ENCODE measurements around the gene MCC.

The MCC gene

DNA sequence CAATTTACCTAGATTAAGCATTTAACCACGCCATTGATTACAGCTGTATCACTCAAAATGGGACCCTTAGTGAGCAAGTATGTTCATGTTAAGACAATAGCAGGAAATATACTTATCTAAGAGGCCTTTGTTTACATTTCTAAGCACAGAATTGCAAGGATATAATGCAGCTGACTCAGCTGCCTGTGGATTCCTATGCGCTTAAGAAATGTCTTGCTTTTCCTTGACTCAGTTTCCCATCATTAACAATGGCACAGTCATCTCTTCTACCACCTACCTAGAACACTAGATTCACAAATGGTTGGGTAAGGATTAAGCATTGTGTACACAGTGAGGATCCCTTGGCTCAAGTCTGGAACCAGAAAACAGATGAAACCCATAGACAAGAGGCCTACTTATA is 217.2 kb downstream of the MCC start:
- peak; percentile 20 for DNase-seq (ENCODE audit: low read depth)

DNA sequence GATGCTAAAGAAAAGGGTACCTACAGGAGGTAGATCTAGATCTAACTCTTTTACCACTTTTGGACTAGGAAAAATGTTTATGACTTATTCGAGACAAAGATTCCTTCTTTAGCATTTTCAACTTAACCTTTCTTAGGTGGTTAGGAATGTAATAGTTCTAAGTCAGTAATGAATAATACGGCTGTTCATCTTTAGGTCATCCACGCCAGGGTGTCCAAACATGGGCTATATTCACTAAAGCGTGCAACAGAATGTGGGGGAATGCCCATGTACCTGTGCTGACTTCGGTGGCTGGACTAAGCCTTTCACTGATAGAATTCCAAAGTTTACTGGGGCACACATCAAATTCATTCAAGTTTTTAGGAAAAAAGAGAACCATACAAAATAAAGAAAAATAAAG is 218.2 kb downstream of the MCC start:
- DNase-seq (ENCODE audit: low read depth): no peak

DNA sequence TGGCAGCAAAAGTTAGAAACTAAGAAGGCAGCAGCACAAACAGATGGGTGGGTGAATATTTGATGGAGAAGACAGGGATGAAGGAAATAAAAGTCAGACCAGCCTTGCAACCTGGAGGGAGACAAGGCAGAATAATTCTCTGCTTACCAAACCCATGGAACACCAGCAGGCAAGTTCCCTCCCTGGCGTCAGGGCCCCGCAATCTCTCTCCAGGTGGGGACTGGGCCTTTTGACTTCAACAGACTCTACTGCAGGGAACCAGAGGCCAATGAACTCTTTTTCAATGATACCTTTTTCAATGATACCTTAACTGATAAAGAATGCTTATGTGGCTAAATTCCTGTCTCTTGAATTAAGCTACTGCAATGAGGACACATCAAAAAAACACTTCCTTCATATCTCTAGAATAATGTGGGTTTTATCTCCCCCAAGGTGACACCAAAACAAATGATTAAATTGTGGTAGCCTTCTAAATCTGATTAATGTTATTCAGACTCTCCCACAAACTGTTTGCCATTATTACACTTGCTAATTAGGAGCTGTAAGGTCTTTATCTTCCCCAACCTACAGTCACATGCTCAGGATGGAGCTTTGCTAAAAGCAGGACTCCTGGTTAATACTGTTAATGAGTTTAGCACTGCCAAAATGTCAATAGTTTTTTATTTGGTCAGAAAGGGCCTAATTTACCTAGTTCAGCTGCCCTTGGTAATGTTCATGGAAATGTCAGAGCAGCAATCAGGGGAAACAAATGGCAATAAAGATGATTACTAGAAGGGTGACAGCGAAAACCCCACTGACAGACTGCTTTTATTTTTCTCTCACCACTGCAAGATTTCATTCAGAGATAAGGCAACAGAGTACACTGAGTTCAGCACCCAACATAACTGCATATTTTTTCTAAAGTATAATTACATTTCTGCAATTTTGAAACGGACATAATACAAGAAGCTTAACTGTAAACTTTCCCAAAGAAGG is 218.9 kb downstream of the MCC start:
- DNase-seq (ENCODE audit: low read depth): no peak

DNA sequence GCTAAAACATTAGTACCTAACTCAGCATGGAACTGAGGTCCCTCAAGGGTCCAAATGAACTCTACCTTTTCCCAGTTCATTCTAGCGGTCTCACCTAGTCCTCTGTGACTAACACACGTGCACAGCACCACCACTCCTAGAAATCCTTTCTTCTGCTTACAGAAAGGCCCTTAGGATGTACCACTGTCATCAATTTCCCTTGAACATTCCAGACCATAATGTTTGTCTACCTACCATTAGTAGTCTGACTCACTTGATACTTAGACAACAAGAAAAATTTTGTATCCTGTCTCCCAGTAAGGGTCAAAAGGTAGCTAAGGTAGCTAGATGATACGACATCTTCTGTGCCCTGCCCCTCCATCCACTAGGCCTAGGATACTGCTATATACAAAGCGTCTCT is 220.0 kb downstream of the MCC start:
- DNase-seq (ENCODE audit: low read depth): no peak

DNA sequence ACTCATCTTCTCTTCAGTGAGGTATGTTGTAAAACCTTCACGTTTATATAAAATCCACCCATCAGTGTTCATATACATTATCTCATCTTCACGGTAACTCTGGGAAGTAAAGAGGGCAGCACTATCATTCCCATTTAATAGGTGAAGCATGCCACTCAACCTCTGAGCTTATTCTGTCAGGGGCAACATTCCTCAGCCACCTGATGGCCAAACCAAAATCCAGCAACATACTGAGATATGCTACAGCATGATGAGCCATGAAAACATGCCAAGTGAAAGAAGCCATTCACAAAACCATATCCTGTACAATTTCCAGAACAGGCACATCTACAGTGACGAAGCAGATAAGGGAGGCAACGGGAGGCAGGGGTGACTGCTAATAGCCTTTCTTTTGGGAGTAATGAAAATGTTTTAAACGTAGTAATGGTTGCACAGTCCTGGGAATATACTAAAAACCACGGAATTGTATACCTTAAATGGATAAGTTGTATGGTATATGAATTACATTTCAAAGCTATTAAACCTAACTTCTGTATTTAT is 220.8 kb downstream of the MCC start:
- DNase-seq (ENCODE audit: low read depth): no peak

DNA sequence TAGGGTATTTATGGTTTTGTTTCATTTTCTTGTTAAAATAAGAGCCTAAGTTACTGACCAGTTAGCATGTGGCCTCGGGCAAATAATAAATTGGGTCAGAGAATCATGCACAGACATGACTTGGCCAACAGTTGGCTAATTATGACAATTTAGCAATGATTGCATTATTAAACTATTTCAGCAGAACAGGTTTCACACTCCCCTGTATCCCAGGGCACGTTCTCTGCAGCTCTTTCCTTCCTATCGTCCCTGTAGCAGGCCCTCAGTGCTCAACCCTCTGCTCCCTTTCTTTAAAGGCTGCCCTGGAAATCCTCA is 221.4 kb downstream of the MCC start:
- DNase-seq (ENCODE audit: low read depth): no peak

DNA sequence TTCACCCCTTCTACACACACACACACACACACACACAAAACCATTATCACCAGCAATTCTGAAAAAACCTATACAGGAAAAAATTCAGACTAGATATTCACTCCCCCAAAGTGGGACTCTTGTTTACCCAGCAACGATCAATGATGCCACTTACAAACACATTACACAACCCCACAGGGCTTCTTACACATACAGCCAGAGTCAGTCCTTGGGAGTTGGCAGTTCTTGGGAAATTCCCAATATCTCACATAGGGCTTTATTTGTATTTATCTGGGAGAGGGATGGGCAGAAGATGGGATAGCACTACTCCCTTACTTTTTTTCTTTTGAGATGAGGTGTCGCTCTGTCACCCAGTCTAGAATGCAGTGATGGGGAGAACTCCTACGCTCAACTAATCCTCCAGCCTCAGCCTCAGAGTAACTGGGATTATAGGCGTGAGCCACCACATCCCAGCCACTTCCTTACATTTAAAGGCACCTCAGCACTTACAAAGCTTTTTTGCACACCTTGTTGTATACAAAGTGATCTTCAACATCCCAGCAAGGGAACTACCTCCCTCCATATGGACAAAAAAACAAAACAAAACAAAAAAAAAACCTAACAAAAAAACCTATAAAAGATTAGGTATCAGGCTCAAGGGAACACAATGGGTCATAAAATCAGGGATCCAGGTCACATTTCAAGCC is 221.9 kb downstream of the MCC start:
- DNase-seq (ENCODE audit: low read depth): no peak

DNA sequence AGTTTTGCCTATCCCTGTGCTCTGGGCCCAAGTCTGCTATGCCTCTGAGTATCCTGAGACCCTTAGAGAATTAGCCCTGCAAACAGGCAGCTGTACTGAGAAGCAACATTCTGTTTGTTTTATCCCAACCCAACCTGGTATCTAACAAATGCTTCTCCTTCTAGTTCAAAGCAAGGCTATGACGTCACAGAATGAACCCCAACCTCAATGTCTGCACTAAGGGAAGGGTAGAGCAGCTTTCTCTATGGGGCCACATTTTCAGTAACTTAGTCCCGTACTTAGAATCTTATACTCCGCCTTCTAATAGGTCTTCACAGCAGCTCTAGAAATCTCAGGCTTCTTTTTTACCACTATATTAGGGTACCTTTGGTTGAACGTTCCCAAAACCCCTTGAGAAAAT is 223.1 kb downstream of the MCC start:
- no peak for DNase-seq (ENCODE audit: low read depth)

DNA sequence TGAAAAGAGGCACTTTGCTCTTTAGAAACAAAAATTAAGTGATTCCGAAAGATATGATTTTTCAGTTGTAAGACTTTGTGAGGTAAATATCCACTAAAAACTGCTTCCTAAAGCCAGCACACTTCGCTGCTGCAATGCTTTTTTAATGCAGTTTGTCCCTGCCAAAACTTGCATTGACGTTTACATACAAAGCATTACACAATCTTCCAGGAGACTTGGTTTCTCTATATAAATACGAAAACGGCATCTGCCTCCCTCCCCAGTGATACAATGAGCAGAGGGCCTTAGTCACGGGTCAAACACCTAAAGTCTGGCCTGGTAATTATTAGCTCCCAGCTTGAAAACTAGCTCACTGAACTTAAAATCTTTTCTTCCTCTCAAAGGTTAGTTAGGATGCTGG is 224.2 kb downstream of the MCC start:
- DNase-seq (ENCODE audit: low read depth): no peak

DNA sequence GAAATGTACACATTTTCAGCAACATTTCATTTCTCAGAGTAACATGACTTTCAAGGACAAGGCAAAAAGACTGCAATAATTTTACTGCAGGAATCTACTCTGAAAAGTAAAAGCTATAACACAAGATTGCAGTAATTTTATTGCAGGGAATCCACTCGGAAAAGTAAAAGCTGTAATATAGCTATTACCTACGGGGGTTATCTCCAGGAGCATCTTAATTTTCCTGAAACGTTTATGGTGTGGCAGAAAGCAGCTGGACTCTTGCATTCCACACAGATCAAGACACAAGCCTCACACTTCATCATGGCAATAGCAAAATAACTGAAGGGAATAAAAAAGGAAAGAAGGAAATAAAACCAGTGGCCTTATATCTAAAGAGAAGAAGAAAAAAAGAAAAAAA is 224.7 kb downstream of the MCC start:
- DNase-seq (ENCODE audit: low read depth): no peak

DNA sequence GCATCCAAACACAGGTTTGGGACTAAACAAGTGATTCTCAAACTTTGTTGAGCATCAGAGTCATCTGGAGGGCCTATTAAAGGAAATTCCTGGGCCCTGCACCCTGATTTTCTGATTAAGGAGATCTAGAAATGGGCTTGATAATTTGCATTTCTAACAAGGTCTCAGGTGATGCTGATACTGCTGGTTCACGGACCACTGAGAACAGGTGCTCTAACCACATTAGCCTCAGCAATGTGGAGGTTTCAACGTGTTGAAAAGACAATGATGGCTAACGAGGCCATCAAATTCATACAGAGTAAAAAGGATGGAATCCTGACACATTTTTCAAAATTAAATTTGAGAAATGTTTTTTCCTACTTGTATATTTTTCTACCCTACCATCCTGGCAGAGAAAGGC is 225.6 kb downstream of the MCC start:
- DNase-seq (ENCODE audit: low read depth): no peak

DNA sequence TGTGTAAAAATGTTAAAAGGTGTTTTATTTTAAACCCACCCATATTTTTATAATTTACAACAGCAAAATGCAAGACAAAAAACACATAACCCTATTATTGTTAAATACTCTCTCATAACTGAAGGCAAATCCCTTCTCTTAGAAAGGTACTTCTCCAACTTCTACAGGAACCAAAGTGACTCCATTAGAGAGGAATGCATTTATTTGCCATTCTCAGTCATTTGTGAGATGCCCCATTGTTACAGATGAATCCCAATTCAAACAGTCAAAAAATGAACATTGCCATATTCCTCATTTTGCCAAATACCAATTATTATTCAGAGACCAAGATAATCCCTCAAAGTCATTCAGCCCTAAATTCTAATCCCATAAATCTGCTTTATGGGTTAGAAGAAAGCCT is 229.2 kb downstream of the MCC start:
- no peak for DNase-seq (ENCODE audit: low read depth)

DNA sequence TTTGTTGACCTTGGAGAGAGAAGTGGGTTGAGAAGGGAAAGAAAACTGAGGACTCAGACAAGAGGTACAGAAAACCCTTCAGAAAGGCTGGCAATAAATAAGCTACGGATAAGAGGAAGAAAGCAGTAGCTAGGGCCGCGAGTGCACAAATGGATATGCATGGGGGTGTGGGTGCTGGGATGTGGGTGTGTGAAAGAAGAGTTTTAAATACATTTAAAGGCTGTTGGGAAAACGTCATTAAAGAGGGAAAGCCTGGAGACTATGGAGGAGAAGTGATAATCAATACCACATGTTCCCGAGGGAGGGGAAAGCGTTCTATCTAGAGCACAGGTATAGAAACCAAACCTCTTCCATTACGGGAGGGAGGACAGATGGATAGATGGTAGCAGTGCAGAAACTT is 230.7 kb downstream of the MCC start:
- DNase-seq (ENCODE audit: low read depth): no peak

DNA sequence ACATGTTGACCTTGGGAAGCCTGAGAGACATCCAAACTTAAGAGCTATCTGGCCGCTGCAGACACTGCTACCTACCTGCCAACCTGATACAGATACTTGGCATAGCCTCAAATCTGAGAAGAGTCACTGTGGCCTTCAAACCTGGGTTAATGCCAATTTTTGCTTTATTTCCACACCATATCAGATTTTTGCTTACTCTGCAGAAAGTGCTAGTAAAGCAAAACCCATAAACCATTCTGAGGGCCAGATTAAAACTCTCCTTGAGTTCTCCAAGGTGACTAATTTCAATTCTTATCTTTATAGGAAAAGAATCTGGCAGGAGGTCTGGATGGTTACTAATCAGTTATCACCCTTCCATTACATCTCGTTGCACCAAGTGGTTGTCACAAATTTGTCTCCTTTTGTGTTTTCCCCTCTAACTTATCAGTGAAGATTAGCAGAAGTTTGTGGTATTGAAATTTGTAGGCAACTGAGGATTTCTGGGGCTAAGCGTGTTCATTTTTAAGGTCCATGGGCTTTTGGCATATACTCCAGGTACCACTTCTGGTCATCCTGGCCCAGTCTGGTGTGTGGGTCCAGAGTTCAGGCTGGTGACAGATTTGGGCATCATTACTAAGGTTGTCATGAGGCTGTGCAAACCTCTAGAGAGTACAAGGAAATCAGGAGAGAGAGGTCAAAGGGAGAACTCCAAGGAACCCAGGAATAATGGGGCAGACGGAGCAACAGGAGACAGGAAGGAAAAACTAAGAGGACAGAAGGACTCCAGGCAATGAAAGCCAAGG is 231.4 kb downstream of the MCC start:
- no peak for DNase-seq (ENCODE audit: low read depth)

DNA sequence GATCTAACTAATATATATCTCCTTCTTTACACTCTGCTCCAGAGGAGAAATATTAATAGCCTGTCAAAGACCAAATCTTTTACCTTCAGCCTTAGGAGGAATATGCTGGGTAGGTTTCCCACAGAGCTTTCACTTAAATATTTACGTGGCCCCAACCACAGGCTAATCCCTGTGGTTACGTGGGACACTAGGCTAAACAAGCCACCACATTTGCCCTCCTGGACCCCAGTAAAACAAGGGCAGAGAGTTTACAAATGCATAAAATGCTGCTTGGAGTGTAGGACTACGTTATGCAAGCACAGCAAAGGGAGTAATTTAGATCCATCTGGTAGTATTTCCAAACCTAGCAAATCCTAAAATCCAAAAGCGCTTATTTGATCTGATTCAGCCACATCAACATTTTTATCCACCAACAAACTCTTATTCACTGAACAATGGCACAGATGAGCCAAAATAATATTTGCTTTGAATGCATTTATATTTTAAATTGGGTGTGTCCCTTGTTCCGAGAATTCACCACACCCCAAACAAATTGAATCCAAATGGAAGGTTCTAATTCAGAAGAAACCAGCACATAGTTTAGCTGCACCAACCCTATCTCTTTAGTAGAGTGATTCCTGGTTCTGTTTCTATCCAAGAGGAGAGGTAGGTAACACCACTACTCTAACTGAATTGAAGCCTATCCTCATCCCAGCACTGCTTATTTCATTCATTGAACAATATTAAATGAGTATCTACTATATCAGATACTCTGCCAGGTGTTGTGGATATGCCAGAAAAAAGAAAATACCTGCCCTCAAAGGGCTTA is 232.5 kb downstream of the MCC start:
- no peak for DNase-seq (ENCODE audit: low read depth)

DNA sequence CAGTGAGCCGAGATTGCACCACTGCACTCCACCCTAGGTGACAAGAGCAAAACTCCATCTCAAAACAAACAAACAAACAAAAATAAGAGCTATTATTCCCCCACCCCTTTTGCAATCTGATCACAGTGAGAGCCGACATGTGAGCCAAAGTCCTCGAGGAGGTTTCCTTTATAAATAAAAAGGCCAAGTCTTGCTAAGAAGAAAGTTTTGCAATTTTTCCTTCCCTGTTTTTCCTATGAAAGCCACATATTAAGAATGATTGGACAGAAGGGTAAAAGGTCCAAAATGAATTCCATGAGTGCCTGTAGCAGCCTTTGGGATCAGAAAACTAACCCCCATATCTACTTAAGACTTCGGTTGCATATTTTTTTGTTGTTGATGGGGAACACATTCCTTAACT is 233.1 kb downstream of the MCC start:
- DNase-seq (ENCODE audit: low read depth): no peak

DNA sequence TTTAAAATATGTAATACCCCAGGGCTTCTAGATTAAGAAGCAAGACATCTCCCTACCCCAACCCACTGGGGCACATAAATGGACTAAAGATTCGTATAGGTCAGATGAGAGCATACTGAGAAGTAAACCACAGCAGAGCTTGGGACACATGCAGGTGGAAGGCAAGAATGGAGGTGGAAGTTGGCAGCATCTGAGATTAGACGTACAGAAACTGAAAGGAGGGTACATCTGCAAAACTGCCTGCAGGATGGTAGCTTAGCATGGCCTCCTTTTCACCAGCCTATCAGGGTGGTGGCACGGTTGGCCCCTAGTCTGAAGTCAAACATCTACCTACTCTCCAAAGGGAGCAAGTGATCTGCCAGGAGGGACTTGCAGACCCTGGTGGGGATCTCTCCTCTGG is 235.2 kb downstream of the MCC start:
- DNase-seq (ENCODE audit: low read depth): no peak

DNA sequence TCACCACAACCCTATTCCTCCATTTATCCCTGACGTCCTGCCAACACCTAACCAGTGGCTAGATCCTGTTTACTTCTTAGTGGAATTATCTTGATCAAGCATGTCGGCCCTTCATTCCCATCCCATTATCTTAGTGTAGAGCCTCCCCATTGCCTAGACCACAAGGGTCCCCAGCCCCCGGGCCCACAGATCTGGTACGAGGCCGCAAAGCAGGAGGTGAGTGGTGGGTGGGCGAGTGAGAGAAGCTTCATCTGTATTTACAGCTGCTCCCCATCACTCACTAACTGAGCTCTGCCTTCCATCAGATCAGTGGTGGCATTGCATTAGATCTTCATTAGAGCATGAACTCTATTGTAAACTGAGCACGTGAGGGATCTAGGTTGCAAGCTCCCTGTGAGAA is 236.2 kb downstream of the MCC start:
- no peak for DNase-seq (ENCODE audit: low read depth)

DNA sequence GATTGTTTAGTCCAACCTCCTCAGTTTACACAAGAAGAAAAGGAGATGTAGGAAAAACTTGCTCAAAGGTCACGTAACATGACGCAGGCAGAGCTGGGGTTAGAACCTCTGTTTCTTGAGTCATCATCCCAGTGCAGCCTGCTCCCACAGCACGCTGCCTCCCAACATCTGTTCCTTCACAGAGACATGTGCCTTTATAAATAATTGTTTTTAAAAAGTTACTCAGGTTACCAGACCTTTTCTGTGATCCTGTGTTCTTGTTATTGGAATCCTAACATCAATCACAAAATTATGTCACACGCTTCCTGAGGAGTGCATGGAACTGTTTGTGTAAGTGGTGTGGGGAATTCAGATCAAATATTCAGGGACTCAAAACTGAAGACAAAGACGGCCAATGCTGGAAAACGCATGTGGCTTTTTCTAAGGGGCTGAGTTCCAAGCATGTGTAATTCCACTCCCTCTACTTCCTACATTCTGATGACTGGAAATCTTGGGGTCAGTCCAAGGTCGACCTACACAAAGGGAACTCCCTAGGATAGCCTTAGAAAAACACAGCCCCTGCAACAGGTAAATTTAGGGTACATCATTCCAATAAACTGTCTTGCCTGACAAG is 237.8 kb downstream of the MCC start:
- peak; percentile 44 for DNase-seq (ENCODE audit: low read depth)

DNA sequence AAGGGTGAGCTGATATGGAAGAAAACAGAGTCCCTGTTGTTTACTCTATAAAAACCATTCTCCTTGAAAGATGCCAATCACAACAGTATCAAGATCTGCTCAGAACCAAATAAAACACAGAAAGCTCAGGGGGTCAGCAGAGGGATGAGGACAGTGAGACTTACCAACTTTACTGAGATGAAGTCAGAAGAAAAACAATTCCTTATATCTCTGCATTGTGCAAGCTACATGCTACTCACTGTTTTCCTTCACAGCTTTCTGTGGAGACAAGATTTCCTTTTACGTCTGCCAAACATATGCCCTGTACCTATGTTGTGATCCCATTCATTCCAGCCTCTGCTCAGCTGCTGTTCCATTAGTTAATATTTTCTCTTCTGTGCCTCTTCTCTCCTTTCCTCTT is 239.0 kb downstream of the MCC start:
- no peak for DNase-seq (ENCODE audit: low read depth)

DNA sequence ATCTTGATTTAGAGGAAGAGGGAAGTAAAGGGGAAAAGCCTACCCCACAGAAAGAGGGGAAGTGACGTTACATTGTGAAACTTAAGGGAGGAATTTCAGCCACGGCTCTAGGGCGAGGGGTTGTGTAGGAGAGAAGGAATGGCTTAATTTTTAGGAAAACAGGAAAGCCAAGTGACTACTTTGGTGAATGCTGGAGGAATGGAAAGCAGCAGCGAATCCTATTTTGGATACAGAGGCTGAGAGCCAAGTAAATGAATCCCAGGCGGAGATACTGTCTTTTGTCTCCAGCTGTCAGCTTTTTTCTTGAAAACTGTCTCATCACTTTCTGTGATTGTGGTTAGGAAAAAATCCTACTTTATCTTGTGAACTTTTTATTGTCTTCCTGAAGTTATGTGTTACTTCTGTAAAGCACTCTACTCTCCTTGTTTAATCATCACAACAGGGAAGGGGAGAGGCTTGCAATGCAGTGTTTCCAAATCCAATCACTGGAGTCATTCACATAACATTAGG is 241.8 kb downstream of the MCC start:
- no peak for DNase-seq (ENCODE audit: low read depth)
